Measurements from ENCODE around the gene SDC1. TPM values are rescaled to one million over a fixed set of nuclear protein-coding genes. Genes with fewer than 3 reads are reported as not detected.

SDC1 gene
- total and polyA plus RNA-seq, 2 experiments from 2014 or later: 92.3 to 107 TPM

GRCh38 chr2:20178249-20178607, 46.7 kb downstream of the SDC1 start:
- WGBS (ENCODE audit: low lambda C conversion rate, missing lambda C conversion rate): 86% methylated on average over 14 of the region's 14 CpGs
- TF ChIP-seq EZH2 (IDR thresholded peaks at IDR 0.05; ENCODE audit: borderline replicate concordance): no peak
- no peak for TF ChIP-seq EZH2phosphoT487 (IDR thresholded peaks at IDR 0.05; ENCODE audit: low read depth, severe bottlenecking, unreplicated experiment)
- TF ChIP-seq CTCF (IDR thresholded peaks at IDR 0.05; ENCODE audit: poor library complexity): no peak
- Histone ChIP-seq H2AFZ (no peak overlapping the region), H3K9me3 (ENCODE audit: low read depth) (no peaks in the 10 kb centered on the region), H3K9me2 (replicated peaks; ENCODE audit: insufficient read depth) (no peaks in the 10 kb centered on the region), H3K4me3 (no peak overlapping the region), H3K4me1 (ENCODE audit: insufficient read depth) (no peaks in the 10 kb centered on the region), H3K4me2 (no peak overlapping the region), H3K27me3 (no peaks in the 10 kb centered on the region), H3K27ac (no peak overlapping the region), H3K79me2 (no peaks in the 10 kb centered on the region), H4K20me1 (ENCODE audit: insufficient read depth, poor library complexity, severe bottlenecking) (no peaks in the 10 kb centered on the region), H3K36me3 (replicated peaks; ENCODE audit: insufficient read depth, low read depth) (no peaks in the 10 kb centered on the region)
- DNase-seq (ENCODE audit: low spot score): no peak

DNA sequence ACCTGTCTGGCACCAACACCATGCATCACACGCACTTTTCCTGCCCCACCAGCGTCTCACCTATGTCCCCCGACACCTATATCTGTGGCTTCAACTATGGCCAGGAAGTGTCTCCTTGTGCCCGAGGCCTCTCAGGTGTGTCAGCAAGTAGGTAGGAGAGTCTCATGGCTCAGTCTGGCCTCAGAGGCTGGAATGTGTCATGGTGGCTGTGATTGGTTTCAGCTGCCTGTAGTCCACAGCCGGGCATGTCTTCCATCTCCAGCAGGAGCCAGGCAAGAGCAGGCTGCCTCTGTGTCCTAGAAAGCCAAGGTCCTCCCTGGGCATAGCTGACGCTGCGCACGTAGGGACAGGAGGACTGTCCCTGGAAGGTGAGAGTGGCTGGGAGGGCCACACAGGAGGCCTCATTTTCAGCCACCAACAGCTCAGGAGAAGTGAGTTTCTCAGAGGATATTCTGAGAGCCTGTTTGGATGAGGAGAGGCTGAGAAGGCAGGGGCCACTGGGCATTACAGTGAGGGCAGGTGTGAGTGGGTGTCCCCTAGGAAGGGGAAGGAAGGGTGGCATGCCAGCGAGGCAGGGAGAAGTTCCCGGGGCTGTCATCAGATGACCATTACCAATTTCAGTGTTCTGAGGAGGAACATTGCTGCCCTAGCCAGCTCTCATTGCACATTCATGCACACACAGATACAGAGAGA, 47.2 kb downstream of the SDC1 start:
- Histone ChIP-seq H4K20me1 (ENCODE audit: insufficient read depth, poor library complexity, severe bottlenecking) (no peaks in the 10 kb centered on the region), H3K9me2 (replicated peaks; ENCODE audit: insufficient read depth) (no peaks in the 10 kb centered on the region), H3K4me1 (ENCODE audit: insufficient read depth) (no peaks in the 10 kb centered on the region), H3K9me3 (ENCODE audit: low read depth) (no peaks in the 10 kb centered on the region), H3K79me2 (no peaks in the 10 kb centered on the region), H2AFZ (no peak overlapping the region), H3K4me2 (no peak overlapping the region), H3K36me3 (replicated peaks; ENCODE audit: insufficient read depth, low read depth) (no peaks in the 10 kb centered on the region), H3K27me3 (no peaks in the 10 kb centered on the region), H3K4me3 (no peak overlapping the region), H3K27ac (no peak overlapping the region)
- DNase-seq (ENCODE audit: low spot score): no peak
- WGBS (ENCODE audit: low lambda C conversion rate, missing lambda C conversion rate): 91% methylated on average over 10 of the region's 10 CpGs
- TF ChIP-seq EZH2phosphoT487 (IDR thresholded peaks at IDR 0.05; ENCODE audit: low read depth, severe bottlenecking, unreplicated experiment) (no peak), CTCF (IDR thresholded peaks at IDR 0.05; ENCODE audit: poor library complexity) (no peak), EZH2 (IDR thresholded peaks at IDR 0.05; ENCODE audit: borderline replicate concordance) (no peak)

DNA sequence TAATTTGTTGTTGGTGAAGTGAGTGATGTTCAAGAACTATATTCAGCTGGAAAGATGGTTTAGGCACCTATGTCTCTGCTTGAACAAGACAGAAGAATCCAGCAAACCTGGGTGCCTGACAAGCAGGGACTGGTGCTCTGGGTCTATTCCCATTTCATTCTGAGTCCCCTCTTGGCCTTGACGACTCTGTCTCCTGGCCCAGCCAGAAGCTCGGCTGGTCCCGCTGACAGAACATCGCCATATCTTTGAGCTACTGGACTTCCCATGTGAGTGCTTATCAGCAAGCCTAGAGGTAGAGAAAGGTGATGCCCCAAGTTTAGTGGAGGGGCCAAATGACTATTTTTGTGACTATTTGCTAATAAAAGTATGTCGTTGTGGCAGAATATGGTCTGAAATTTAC, 48.2 kb downstream of the SDC1 start:
- TF ChIP-seq EZH2 (IDR thresholded peaks at IDR 0.05; ENCODE audit: borderline replicate concordance) (no peak), CTCF (IDR thresholded peaks at IDR 0.05; ENCODE audit: poor library complexity) (no peak), EZH2phosphoT487 (IDR thresholded peaks at IDR 0.05; ENCODE audit: low read depth, severe bottlenecking, unreplicated experiment) (no peak)
- Histone ChIP-seq H3K4me3 (no peak overlapping the region), H3K79me2 (no peaks in the 10 kb centered on the region), H3K9me3 (ENCODE audit: low read depth) (no peaks in the 10 kb centered on the region), H3K4me2 (no peak overlapping the region), H3K9me2 (replicated peaks; ENCODE audit: insufficient read depth) (no peaks in the 10 kb centered on the region), H2AFZ (no peak overlapping the region), H3K27me3 (no peaks in the 10 kb centered on the region), H4K20me1 (ENCODE audit: insufficient read depth, poor library complexity, severe bottlenecking) (no peaks in the 10 kb centered on the region), H3K36me3 (replicated peaks; ENCODE audit: insufficient read depth, low read depth) (no peaks in the 10 kb centered on the region), H3K4me1 (ENCODE audit: insufficient read depth) (no peaks in the 10 kb centered on the region), H3K27ac (no peak overlapping the region)
- 88% methylated on average over 5 of the region's 5 CpGs for WGBS (ENCODE audit: low lambda C conversion rate, missing lambda C conversion rate)
- DNase-seq (ENCODE audit: low spot score): no peak
